ENCODE data around the gene VAV2. TPM values are rescaled to one million over a fixed set of nuclear protein-coding genes. Genes with fewer than 3 reads are reported as not detected.

Gene VAV2
- total and polyA plus RNA-seq, 7 donors: 3.8 to 23.3 (median 7.2) TPM

- Histone ChIP-seq H3K36me3 (no peaks in the 10 kb centered on the region), H3K27me3 (no peaks in the 10 kb centered on the region), H3K9me3 (no peaks in the 10 kb centered on the region), H3K4me3 (no peak overlapping the region), H3K27ac (no peak overlapping the region), H3K4me1 (peaks cover 0 to 16% (median 15%) of the 10 kb centered on the region in 4 donors)
- intact Hi-C loops (cut with DNase I): no loop called here
- no peak for TF ChIP-seq POLR2AphosphoS5 (IDR thresholded peaks at IDR 0.05)
- WGBS, 2 donors: 90 to 93% methylated on average over 14 of the region's 14 CpGs
- no peak for DNase-seq
Measured at GRCh38 chr9:133741716-133742115, 250.4 kb downstream of the VAV2 start.

DNA sequence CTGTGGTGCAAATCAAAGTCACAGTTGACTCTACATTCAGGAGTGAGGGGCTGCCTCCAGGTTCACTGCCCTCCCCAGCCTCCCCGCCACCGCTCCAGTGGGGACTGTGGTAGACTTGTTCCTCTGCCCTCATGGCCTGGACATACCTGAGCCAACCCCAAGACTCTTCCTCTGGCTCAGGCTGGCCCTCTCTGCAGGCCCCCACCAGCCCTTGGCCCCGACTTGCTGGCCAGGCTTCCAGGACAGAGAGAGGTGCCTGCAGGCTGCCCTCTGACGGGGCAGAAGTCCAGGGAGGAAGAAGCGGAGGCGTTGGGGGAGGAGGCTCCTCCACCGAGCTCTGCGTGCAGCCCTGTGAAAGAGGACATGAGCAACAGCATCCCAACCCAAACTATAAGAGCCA is 251.2 kb downstream of the VAV2 start:
- peaks cover 0 to 16% (median 15%) of the 10 kb centered on the region in 4 donors for H3K4me1 ChIP-seq
- TF ChIP-seq, protein P1, sequence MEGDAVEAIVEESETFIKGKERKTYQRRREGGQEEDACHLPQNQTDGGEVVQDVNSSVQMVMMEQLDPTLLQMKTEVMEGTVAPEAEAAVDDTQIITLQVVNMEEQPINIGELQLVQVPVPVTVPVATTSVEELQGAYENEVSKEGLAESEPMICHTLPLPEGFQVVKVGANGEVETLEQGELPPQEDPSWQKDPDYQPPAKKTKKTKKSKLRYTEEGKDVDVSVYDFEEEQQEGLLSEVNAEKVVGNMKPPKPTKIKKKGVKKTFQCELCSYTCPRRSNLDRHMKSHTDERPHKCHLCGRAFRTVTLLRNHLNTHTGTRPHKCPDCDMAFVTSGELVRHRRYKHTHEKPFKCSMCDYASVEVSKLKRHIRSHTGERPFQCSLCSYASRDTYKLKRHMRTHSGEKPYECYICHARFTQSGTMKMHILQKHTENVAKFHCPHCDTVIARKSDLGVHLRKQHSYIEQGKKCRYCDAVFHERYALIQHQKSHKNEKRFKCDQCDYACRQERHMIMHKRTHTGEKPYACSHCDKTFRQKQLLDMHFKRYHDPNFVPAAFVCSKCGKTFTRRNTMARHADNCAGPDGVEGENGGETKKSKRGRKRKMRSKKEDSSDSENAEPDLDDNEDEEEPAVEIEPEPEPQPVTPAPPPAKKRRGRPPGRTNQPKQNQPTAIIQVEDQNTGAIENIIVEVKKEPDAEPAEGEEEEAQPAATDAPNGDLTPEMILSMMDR (IDR thresholded peaks at IDR 0.05): no peak
- TF ChIP-seq POLR2AphosphoS5 (IDR thresholded peaks at IDR 0.05) (no peak), POLR2A (IDR thresholded peaks at IDR 0.05) (no peak), EP300 (IDR thresholded peaks at IDR 0.05) (no peak)
- peak; percentile 45 for DNase-seq
- H3K4me3 ChIP-seq: no peak overlapping the region
- H3K27me3 ChIP-seq: no peaks in the 10 kb centered on the region
- 88 to 90% methylated on average over 8 of the region's 8 CpGs for WGBS, 2 donors
- no peaks in the 10 kb centered on the region for H3K36me3 ChIP-seq
- intact Hi-C loops (cut with DNase I): no loop called here
- no peaks in the 10 kb centered on the region for H3K9me3 ChIP-seq
- no peak overlapping the region for H3K27ac ChIP-seq

- H3K4me1 ChIP-seq: peaks cover 0 to 16% (median 15%) of the 10 kb centered on the region in 4 donors
- H3K4me3 ChIP-seq: no peak overlapping the region
- H3K27me3 ChIP-seq: no peaks in the 10 kb centered on the region
- WGBS, 2 donors: 68 to 80% methylated on average over 17 of the region's 17 CpGs
- DNase-seq: peak; percentile 62
- TF ChIP-seq, protein P1 (IDR thresholded peaks at IDR 0.05): no peak
- TF ChIP-seq EP300 (IDR thresholded peaks at IDR 0.05) (no peak), POLR2A (IDR thresholded peaks at IDR 0.05) (no peak), POLR2AphosphoS5 (IDR thresholded peaks at IDR 0.05) (no peak)
- no peak overlapping the region for H3K27ac ChIP-seq
- H3K9me3 ChIP-seq: no peaks in the 10 kb centered on the region
- no peaks in the 10 kb centered on the region for H3K36me3 ChIP-seq
- intact Hi-C loops (cut with DNase I): loop anchor here (10.0 kb wide), 1 partner anchor 325 kb away; the partner anchor contains the start of gene REXO4
Measured at GRCh38 chr9:133739408-133740280, 252.5 kb downstream of the VAV2 start.

DNA sequence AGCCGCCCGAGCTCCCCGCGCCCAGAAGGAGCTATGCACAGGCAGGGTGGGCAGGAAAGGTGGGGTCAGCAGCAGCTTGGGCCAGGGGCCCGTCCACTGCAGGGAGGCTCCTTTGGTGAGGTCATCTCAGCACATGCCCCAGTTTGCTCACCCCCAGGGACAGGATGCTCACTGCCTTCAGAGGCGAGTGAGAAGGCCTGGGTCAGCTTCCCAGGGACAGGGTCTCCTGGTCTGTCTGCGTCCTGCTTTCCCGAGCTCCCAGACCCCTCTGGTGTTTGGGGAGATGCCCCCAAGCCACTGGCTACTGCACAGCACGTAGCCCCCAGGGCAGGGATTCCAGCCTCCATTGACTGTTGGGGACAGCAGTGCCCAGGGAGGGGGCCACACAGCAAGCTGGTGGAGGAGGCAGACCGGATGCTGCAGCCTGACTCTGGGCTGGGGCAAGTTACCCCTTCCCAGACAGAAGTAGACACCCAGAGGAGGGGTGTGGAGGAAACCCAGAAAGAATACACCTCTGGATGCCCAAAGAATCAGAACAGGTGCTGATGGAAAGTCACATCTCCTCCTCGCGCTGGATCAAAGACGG is 253.4 kb downstream of the VAV2 start:
- Histone ChIP-seq H3K4me1 (peaks cover 0 to 16% (median 15%) of the 10 kb centered on the region in 4 donors), H3K27ac (no peak overlapping the region), H3K36me3 (no peaks in the 10 kb centered on the region), H3K4me3 (peak overlapping the region in 3 of 4 donors; percentile 40 to 51 (median 49)), H3K27me3 (no peaks in the 10 kb centered on the region), H3K9me3 (no peaks in the 10 kb centered on the region)
- intact Hi-C loops (cut with DNase I): loop anchor here (10.0 kb wide), 1 partner anchor 324 kb away; the partner anchor contains the start of gene REXO4
- TF ChIP-seq POLR2AphosphoS5 (IDR thresholded peaks at IDR 0.05): no peak
- TF ChIP-seq EP300 (IDR thresholded peaks at IDR 0.05): no peak
- no peak for TF ChIP-seq POLR2A (IDR thresholded peaks at IDR 0.05)
- TF ChIP-seq, protein P1 (IDR thresholded peaks at IDR 0.05): no peak
- WGBS, 2 donors: 52 to 68% methylated on average over 13 of the region's 13 CpGs
- peak; percentile 54 for DNase-seq

All from sigmoid colon (tissue), 7 donors.